ENCODE results near the gene NAV2.

GRCh38 chr11:20097319-20098221 is 384.9 kb downstream of the NAV2 start:
- TF ChIP-seq ZC3H10 (CRISPR knock-in tag; IDR thresholded peaks at IDR 0.05) (peak; percentile 56; the same call in 1 of the 2 replicates), PPARA (CRISPR knock-in tag; IDR thresholded peaks at IDR 0.05; ENCODE audit: borderline replicate concordance) (no peak), CREB5 (CRISPR knock-in tag; IDR thresholded peaks at IDR 0.05; ENCODE audit: low read depth) (no peak), SNAI2 (CRISPR knock-in tag; IDR thresholded peaks at IDR 0.05) (no peak), PATZ1 (CRISPR knock-in tag; IDR thresholded peaks at IDR 0.05; ENCODE audit: borderline replicate concordance) (no peak), ZFP30 (CRISPR knock-in tag; IDR thresholded peaks at IDR 0.05) (no peak), ZNF70 (CRISPR knock-in tag; IDR thresholded peaks at IDR 0.05) (no peak)

All from SK-N-SH treated with all-trans-retinoic acid at 6 μM for 48 hours (cell line).